Measurements from ENCODE around the gene MAP10.

The MAP10 gene

DNA sequence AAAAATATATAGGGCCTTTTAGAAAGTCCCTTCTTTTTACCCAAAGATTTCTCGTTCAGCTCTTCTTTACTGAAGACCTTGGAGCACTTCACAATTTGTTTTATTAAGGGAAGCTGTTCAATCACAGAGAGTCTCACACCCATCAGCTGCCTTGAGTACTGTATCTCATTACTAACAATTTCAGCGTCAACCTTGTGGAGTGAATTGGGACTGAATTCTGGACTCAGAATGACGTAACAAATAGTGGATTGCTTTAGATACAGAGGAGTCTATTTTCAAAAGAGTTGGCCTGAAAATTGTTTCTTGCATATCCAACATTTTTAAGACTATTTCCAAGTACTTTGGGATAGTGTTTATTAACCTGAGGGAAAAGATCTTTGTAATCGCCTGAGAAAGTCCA is 7.9 kb downstream of the MAP10 start:
- DNase-seq: no peak
- H3K9ac ChIP-seq (ENCODE audit: low read length): no peak overlapping the region
- no peak overlapping the region for H2BK120ac ChIP-seq (ENCODE audit: insufficient read depth, low read length, poor library complexity)
- H3K18ac ChIP-seq (ENCODE audit: low read length): no peak overlapping the region
- H4K91ac ChIP-seq (ENCODE audit: low read depth, low read length): no peak overlapping the region
- H3K14ac ChIP-seq (ENCODE audit: low read length): no peak overlapping the region
- no peaks in the 10 kb centered on the region for H3K36me3 ChIP-seq (ENCODE audit: control insufficient read depth in 1 of 2, insufficient read depth in 2 of 2, low read length in 2 of 2)
- no peaks in the 10 kb centered on the region for H3K4me1 ChIP-seq (ENCODE audit: control insufficient read depth in 1 of 2, insufficient read depth in 2 of 2, low read length in 2 of 2)
- no peak overlapping the region for H2AK5ac ChIP-seq (ENCODE audit: low read length)
- H2AFZ ChIP-seq (ENCODE audit: insufficient read depth, low read length, poor library complexity): no peak overlapping the region
- no CpG with 5 or more reads among the region's 4 CpGs for WGBS (ENCODE audit: extremely low coverage, insufficient coverage, insufficient read length)
- H2BK12ac ChIP-seq (ENCODE audit: low read length): no peak overlapping the region
- H3K9me3 ChIP-seq (ENCODE audit: insufficient read depth, low read depth, low read length): no peaks in the 10 kb centered on the region
- no peak overlapping the region for H4K12ac ChIP-seq (ENCODE audit: low read depth, low read length)
- H3K79me1 ChIP-seq (ENCODE audit: low read length): no peaks in the 10 kb centered on the region
- no peaks in the 10 kb centered on the region for H3K27me3 ChIP-seq (ENCODE audit: insufficient read depth, low read length)
- H2BK5ac ChIP-seq (ENCODE audit: low read depth, low read length, poor library complexity): no peak overlapping the region
- no peak overlapping the region for H3K4ac ChIP-seq (ENCODE audit: low read depth, low read length)
- no peaks in the 10 kb centered on the region for H3K79me2 ChIP-seq (ENCODE audit: control insufficient read depth, insufficient read depth, low read length, poor library complexity)
- H4K8ac ChIP-seq (ENCODE audit: low read depth, low read length): no peak overlapping the region
- no peak overlapping the region for H3K27ac ChIP-seq (ENCODE audit: low read depth, low read length)
- H3K4me2 ChIP-seq (ENCODE audit: low read length): no peak overlapping the region
- no peak overlapping the region for H3K4me3 ChIP-seq (ENCODE audit: low read depth, low read length)
- H3K23ac ChIP-seq (ENCODE audit: low read length): no peak overlapping the region

DNA sequence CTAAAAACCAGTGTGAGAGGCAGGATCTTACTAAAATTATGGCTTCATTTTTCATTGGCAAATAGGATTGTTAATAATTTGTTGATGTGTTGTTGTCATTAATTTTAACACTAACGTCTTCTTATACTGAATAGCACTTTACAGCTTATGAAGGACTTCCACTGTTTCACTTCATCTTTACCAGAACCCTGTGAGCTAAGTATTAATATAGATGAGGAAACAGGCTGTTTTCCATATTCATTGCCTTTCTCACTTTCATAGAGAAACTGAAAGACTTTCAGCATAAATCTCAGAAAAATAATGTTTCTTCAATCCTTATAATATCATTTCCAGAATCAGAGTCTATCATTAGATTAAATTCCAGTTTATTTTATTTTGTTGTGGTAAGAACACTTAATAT is 8.5 kb downstream of the MAP10 start:
- no peaks in the 10 kb centered on the region for H3K79me1 ChIP-seq (ENCODE audit: low read length)
- no peak overlapping the region for H3K18ac ChIP-seq (ENCODE audit: low read length)
- H4K91ac ChIP-seq (ENCODE audit: low read depth, low read length): no peak overlapping the region
- no peak overlapping the region for H3K4me3 ChIP-seq (ENCODE audit: low read depth, low read length)
- H3K4me2 ChIP-seq (ENCODE audit: low read length): no peak overlapping the region
- no peak overlapping the region for H2BK5ac ChIP-seq (ENCODE audit: low read depth, low read length, poor library complexity)
- H3K79me2 ChIP-seq (ENCODE audit: control insufficient read depth, insufficient read depth, low read length, poor library complexity): no peaks in the 10 kb centered on the region
- H2BK12ac ChIP-seq (ENCODE audit: low read length): no peak overlapping the region
- no peak overlapping the region for H3K14ac ChIP-seq (ENCODE audit: low read length)
- H2BK120ac ChIP-seq (ENCODE audit: insufficient read depth, low read length, poor library complexity): no peak overlapping the region
- no peaks in the 10 kb centered on the region for H3K27me3 ChIP-seq (ENCODE audit: insufficient read depth, low read length)
- H4K8ac ChIP-seq (ENCODE audit: low read depth, low read length): no peak overlapping the region
- WGBS (ENCODE audit: extremely low coverage, insufficient coverage, insufficient read length): no CpG with 5 or more reads among the region's 1 CpG
- H3K27ac ChIP-seq (ENCODE audit: low read depth, low read length): no peak overlapping the region
- no peak overlapping the region for H2AFZ ChIP-seq (ENCODE audit: insufficient read depth, low read length, poor library complexity)
- no peak overlapping the region for H3K9ac ChIP-seq (ENCODE audit: low read length)
- H3K4ac ChIP-seq (ENCODE audit: low read depth, low read length): no peak overlapping the region
- H4K12ac ChIP-seq (ENCODE audit: low read depth, low read length): no peak overlapping the region
- H3K4me1 ChIP-seq (ENCODE audit: control insufficient read depth in 1 of 2, insufficient read depth in 2 of 2, low read length in 2 of 2): no peaks in the 10 kb centered on the region
- H3K23ac ChIP-seq (ENCODE audit: low read length): no peak overlapping the region
- H2AK5ac ChIP-seq (ENCODE audit: low read length): no peak overlapping the region
- no peaks in the 10 kb centered on the region for H3K36me3 ChIP-seq (ENCODE audit: control insufficient read depth in 1 of 2, insufficient read depth in 2 of 2, low read length in 2 of 2)
- no peaks in the 10 kb centered on the region for H3K9me3 ChIP-seq (ENCODE audit: insufficient read depth, low read depth, low read length)
- no peak for DNase-seq

DNA sequence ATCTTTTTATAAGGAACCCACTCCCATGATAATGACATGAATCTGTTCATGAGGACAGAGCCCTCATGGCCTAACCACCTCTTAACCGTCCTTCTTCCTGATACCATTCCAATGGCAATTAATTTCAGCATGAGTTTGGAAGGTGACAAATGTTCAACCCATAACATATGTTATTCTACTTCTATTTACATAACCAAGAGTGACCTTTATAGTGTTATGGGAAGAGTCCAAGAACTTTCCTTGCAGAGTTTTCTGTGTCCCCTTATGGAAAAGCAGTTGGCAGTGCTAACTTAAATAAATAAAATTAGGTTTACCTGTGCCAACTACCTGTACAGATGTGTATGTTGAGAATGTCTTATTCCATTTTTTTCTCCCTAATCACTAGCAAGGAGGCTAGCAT is 11.1 kb downstream of the MAP10 start:
- Histone ChIP-seq H2AK5ac (ENCODE audit: low read length) (no peak overlapping the region), H3K4me2 (ENCODE audit: low read length) (no peak overlapping the region), H3K9ac (ENCODE audit: low read length) (no peak overlapping the region), H3K36me3 (ENCODE audit: control insufficient read depth in 1 of 2, insufficient read depth in 2 of 2, low read length in 2 of 2) (no peaks in the 10 kb centered on the region), H3K23ac (ENCODE audit: low read length) (no peak overlapping the region), H2BK12ac (ENCODE audit: low read length) (no peak overlapping the region), H4K8ac (ENCODE audit: low read depth, low read length) (no peak overlapping the region), H2AFZ (ENCODE audit: insufficient read depth, low read length, poor library complexity) (no peak overlapping the region), H3K4ac (ENCODE audit: low read depth, low read length) (no peak overlapping the region), H2BK5ac (ENCODE audit: low read depth, low read length, poor library complexity) (no peak overlapping the region), H3K14ac (ENCODE audit: low read length) (no peak overlapping the region), H3K79me1 (ENCODE audit: low read length) (no peaks in the 10 kb centered on the region), H4K91ac (ENCODE audit: low read depth, low read length) (no peak overlapping the region), H3K4me1 (ENCODE audit: control insufficient read depth in 1 of 2, insufficient read depth in 2 of 2, low read length in 2 of 2) (no peaks in the 10 kb centered on the region), H3K9me3 (ENCODE audit: insufficient read depth, low read depth, low read length) (no peaks in the 10 kb centered on the region), H3K27me3 (ENCODE audit: insufficient read depth, low read length) (no peaks in the 10 kb centered on the region), H3K4me3 (ENCODE audit: low read depth, low read length) (no peak overlapping the region), H3K27ac (ENCODE audit: low read depth, low read length) (no peak overlapping the region), H3K18ac (ENCODE audit: low read length) (no peak overlapping the region), H4K12ac (ENCODE audit: low read depth, low read length) (no peak overlapping the region), H2BK120ac (ENCODE audit: insufficient read depth, low read length, poor library complexity) (no peak overlapping the region), H3K79me2 (ENCODE audit: control insufficient read depth, insufficient read depth, low read length, poor library complexity) (no peaks in the 10 kb centered on the region)
- no CpG with 5 or more reads among the region's 1 CpG for WGBS (ENCODE audit: extremely low coverage, insufficient coverage, insufficient read length)
- DNase-seq: no peak

DNA sequence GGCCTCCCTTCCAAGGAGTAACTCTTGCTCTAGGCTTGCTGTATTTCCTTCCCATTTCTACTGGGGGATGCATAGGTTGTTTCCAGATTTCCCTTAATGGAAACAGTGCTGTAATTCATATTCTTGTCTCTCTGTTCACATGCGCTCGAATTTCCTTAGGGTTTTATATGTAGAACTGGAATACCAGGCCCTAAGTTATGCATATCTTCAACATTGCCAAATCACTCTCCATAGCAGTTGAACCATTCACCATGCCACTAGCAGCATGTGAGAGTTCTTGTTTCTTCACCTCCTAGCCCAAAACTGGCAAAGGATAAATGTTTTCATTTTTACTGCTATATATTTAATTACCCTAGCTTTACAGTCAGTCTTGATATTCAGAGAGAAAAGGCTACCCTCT is 12.8 kb downstream of the MAP10 start:
- no peak overlapping the region for H3K27ac ChIP-seq (ENCODE audit: low read depth, low read length)
- no CpG with 5 or more reads among the region's 2 CpGs for WGBS (ENCODE audit: extremely low coverage, insufficient coverage, insufficient read length)
- no peaks in the 10 kb centered on the region for H3K79me1 ChIP-seq (ENCODE audit: low read length)

More for the DNA sequence above, 12.8 kb downstream of the MAP10 start:
- no peak overlapping the region for H3K23ac ChIP-seq (ENCODE audit: low read length)
- DNase-seq: no peak
- H3K27me3 ChIP-seq (ENCODE audit: insufficient read depth, low read length): no peaks in the 10 kb centered on the region
- H4K91ac ChIP-seq (ENCODE audit: low read depth, low read length): no peak overlapping the region
- H3K4me3 ChIP-seq (ENCODE audit: low read depth, low read length): no peak overlapping the region
- no peak overlapping the region for H2BK12ac ChIP-seq (ENCODE audit: low read length)
- H3K4me2 ChIP-seq (ENCODE audit: low read length): no peak overlapping the region
- no peak overlapping the region for H3K14ac ChIP-seq (ENCODE audit: low read length)
- no peak overlapping the region for H4K8ac ChIP-seq (ENCODE audit: low read depth, low read length)
- H2AK5ac ChIP-seq (ENCODE audit: low read length): no peak overlapping the region
- no peak overlapping the region for H2BK120ac ChIP-seq (ENCODE audit: insufficient read depth, low read length, poor library complexity)
- no peaks in the 10 kb centered on the region for H3K36me3 ChIP-seq (ENCODE audit: control insufficient read depth in 1 of 2, insufficient read depth in 2 of 2, low read length in 2 of 2)
- no peaks in the 10 kb centered on the region for H3K79me2 ChIP-seq (ENCODE audit: control insufficient read depth, insufficient read depth, low read length, poor library complexity)
- H2AFZ ChIP-seq (ENCODE audit: insufficient read depth, low read length, poor library complexity): no peak overlapping the region
- no peak overlapping the region for H2BK5ac ChIP-seq (ENCODE audit: low read depth, low read length, poor library complexity)
- no peak overlapping the region for H4K12ac ChIP-seq (ENCODE audit: low read depth, low read length)
- no peak overlapping the region for H3K18ac ChIP-seq (ENCODE audit: low read length)
- no peak overlapping the region for H3K9ac ChIP-seq (ENCODE audit: low read length)
- H3K4me1 ChIP-seq (ENCODE audit: control insufficient read depth in 1 of 2, insufficient read depth in 2 of 2, low read length in 2 of 2): no peaks in the 10 kb centered on the region
- no peaks in the 10 kb centered on the region for H3K9me3 ChIP-seq (ENCODE audit: insufficient read depth, low read depth, low read length)
- H3K4ac ChIP-seq (ENCODE audit: low read depth, low read length): no peak overlapping the region

Measured in trophoblast cell (in vitro differentiated cells and primary cell).